Activated CD8-positive, alpha-beta memory T cell treated with anti-CD3 and anti-CD28 coated beads, Interleukin-2, amount 50 U/mL, for 4 hours (primary cell): Measurements from ENCODE around the gene LRP1B.

Experiments used
- DNase-seq: peaks from one replicate; pipeline ENCODE4 v3.0.0-alpha.2; 2020

LRP1B gene

GRCh38 chr2:141392517-141393213 is 738.2 kb downstream of the LRP1B start:
- DNase-seq, result no peak

GRCh38 chr2:141386168-141386567 is 744.6 kb downstream of the LRP1B start:
- DNase-seq, result no peak

GRCh38 chr2:141384676-141385075 is 746.1 kb downstream of the LRP1B start:
- no peak for DNase-seq

- no peak for DNase-seq
Observed at GRCh38 chr2:141381946-141382345, 748.9 kb downstream of the LRP1B start.

GRCh38 chr2:141380008-141380979 is 750.5 kb downstream of the LRP1B start:
- no peak for DNase-seq

- no peak for DNase-seq
Observed at GRCh38 chr2:141364821-141365220, 766.0 kb downstream of the LRP1B start.

- DNase-seq, result no peak
Observed at GRCh38 chr2:141362311-141362710, 768.5 kb downstream of the LRP1B start.

- no peak for DNase-seq
Observed at GRCh38 chr2:141348481-141348880, 782.3 kb downstream of the LRP1B start.

- no peak for DNase-seq
Observed at GRCh38 chr2:141341444-141341843, 789.4 kb downstream of the LRP1B start.

- DNase-seq, result no peak
Observed at GRCh38 chr2:141331127-141331526, 799.7 kb downstream of the LRP1B start.

- no peak for DNase-seq
Observed at GRCh38 chr2:141329964-141330363, 800.9 kb downstream of the LRP1B start.

GRCh38 chr2:141323571-141323970 is 807.2 kb downstream of the LRP1B start:
- no peak for DNase-seq

- no peak for DNase-seq
Observed at GRCh38 chr2:141317986-141318385, 812.8 kb downstream of the LRP1B start.

GRCh38 chr2:141316606-141317005 is 814.2 kb downstream of the LRP1B start:
- DNase-seq, result no peak

- no peak for DNase-seq
Observed at GRCh38 chr2:141316103-141316502, 814.7 kb downstream of the LRP1B start.

GRCh38 chr2:141313972-141314371 is 816.8 kb downstream of the LRP1B start:
- DNase-seq, result no peak

- no peak for DNase-seq
Observed at GRCh38 chr2:141311430-141311829, 819.4 kb downstream of the LRP1B start.

- DNase-seq, result no peak
Observed at GRCh38 chr2:141306368-141306767, 824.4 kb downstream of the LRP1B start.

- DNase-seq, result no peak
Observed at GRCh38 chr2:141301551-141301950, 829.3 kb downstream of the LRP1B start.

GRCh38 chr2:141280037-141280436 is 850.8 kb downstream of the LRP1B start:
- no peak for DNase-seq

- no peak for DNase-seq
Observed at GRCh38 chr2:141271346-141271745, 859.5 kb downstream of the LRP1B start.

GRCh38 chr2:141264848-141265247 is 866.0 kb downstream of the LRP1B start:
- DNase-seq, result no peak

- no peak for DNase-seq
Observed at GRCh38 chr2:141260911-141261310, 869.9 kb downstream of the LRP1B start.

GRCh38 chr2:141259683-141260082 is 871.1 kb downstream of the LRP1B start:
- DNase-seq, result no peak
